Esophagus squamous epithelium (tissue), 5 donors: ENCODE results near the gene TSPYL4. TPM values are rescaled to one million over a fixed set of nuclear protein-coding genes. Genes with fewer than 3 reads are reported as not detected.

Source experiments
- DNase-seq: peaks from one replicate; lab custom pipeline; 2025; lab: John Stamatoyannopoulos, UW
- H3K27ac ChIP-seq, 4 donors: fragments of 200-600 bp; sonication (generic); one replicate each; pipeline ENCODE4 v1.5.1; 2016 to 2019; ENCODE audit warnings: mild to moderate bottlenecking in 1 of 4
- H3K27me3 ChIP-seq, 4 donors: fragments of 200-600 bp; sonication (generic); 1 replicate in 3 of 4; 2 replicates in 1 of 4; pipeline versions ENCODE4 v1.5.1 to v1.6.0; 2017 to 2021; ENCODE audit warnings: antibody characterized with exemption in 1 of 4
- H3K36me3 ChIP-seq, 3 donors: fragments of 200-600 bp; sonication (generic); one replicate each; pipeline ENCODE4 v1.5.1; 2016 to 2019
- H3K4me1 ChIP-seq, 3 donors: fragments of 200-600 bp; sonication (generic); one replicate each; pipeline ENCODE4 v1.5.1; 2017 to 2019
- H3K4me3 ChIP-seq, 4 donors: fragments of 200-600 bp; sonication (generic); 1 replicate in 3 of 4; 2 replicates in 1 of 4; pipeline ENCODE4 v1.5.1; 2016 to 2019; ENCODE audit warnings: mild to moderate bottlenecking in 2 of 4, moderate library complexity in 1 of 4
- H3K9me3 ChIP-seq, 3 donors: fragments of 200-600 bp; sonication (generic); one replicate each; pipeline ENCODE4 v1.5.1; 2016 to 2019
- CTCF ChIP-seq, 6 experiments: fragments of 450-650 bp in 4 of 6; fragments of 200-600 bp in 2 of 6; sonication (generic) in 2 of 6; IDR thresholded peaks; one replicate each; pipeline ENCODE4 v1.5.1; 2016 to 2019; ENCODE audit warnings: antibody characterized with exemption in 6 of 6, mild to moderate bottlenecking in 4 of 6, moderate library complexity in 4 of 6
- POLR2A ChIP-seq, 4 donors: fragments of 450-650 bp; IDR thresholded peaks; one replicate each; pipeline ENCODE4 v1.6.1; 2017; ENCODE audit warnings: antibody characterized with exemption in 4 of 4, mild to moderate bottlenecking in 4 of 4, moderate library complexity in 3 of 4
- WGBS, 2 donors: methylation state at CpG; one replicate each; pipeline ENCODE4 v1.1.5; 2018; 5-methylcytosine and 5-hydroxymethylcytosine counted together
- intact Hi-C: fragments of 100-400 bp; cut with DNase I; formaldehyde crosslinking; loops from one replicate; pipeline ENCODE4 v1.15.0; 2022
- total RNA-seq, 4 donors: library from RNA; depleted of rRNA; stranded (reverse); fragments of >200 nt; gene quantifications; one replicate each; pipeline ENCODE4 v1.1.0, GENCODE V29; 2016
- donor health status: DM: yes; HTN: yes; CAD: no.

The TSPYL4 gene
- total RNA-seq, 4 donors from 2014 or later: 2.8 to 11.8 (median 6.3) TPM

DNA sequence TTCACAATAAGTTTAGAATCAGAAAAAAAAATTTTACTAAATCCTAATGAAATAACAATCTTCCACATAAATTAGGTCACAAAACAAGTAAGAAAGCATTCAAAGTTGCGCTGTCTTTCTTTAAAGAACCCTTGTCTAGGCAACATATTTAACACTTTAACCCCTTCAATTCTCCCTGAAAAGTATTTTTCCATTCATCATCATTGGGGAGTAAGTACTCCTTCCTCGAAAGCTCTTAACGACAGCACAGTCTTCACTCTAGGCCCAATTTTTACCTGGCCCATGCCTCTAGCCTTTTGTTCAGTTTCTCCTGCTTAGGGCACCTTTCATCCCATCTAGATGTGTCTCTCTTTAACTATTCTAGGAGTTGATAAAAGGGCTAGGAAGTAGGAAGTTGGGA is 23.2 kb upstream of the TSPYL4 start:
- H3K4me3 ChIP-seq: peak overlapping the region; percentile 72 to 86 (median 82)
- peaks cover 19 to 64% (median 28%) of the 10 kb centered on the region in 3 donors for H3K4me1 ChIP-seq
- no peaks in the 10 kb centered on the region for H3K9me3 ChIP-seq
- intact Hi-C loops: no loop called here
- TF ChIP-seq POLR2A (IDR thresholded peaks at IDR 0.05): no peak
- DNase-seq: no peak
- H3K27me3 ChIP-seq: no peaks in the 10 kb centered on the region
- H3K36me3 ChIP-seq: peaks cover 0 to 33% (median 4%) of the 10 kb centered on the region in 3 donors
- H3K27ac ChIP-seq: peak overlapping the region in 3 of 4 donors; percentile 23 to 99 (median 98)
- 14 to 24% methylated on average over 3 of the region's 3 CpGs for WGBS, 2 donors

- Histone ChIP-seq H3K27me3 (no peaks in the 10 kb centered on the region), H3K4me1 (peaks cover 0 to 44% (median 12%) of the 10 kb centered on the region in 3 donors), H3K27ac (no peak overlapping the region), H3K36me3 (peaks cover 0 to 52% (median 4%) of the 10 kb centered on the region in 3 donors), H3K9me3 (no peaks in the 10 kb centered on the region), H3K4me3 (no peak overlapping the region)
- no peak for TF ChIP-seq CTCF (IDR thresholded peaks at IDR 0.05)
- TF ChIP-seq POLR2A (IDR thresholded peaks at IDR 0.05): no peak
- intact Hi-C loops: no loop called here
- DNase-seq: no peak
- 33 to 42% methylated on average over 2 of the region's 2 CpGs for WGBS, 2 donors
Measured at GRCh38 chr6:116271149-116271708, 17.4 kb upstream of the TSPYL4 start.

DNA sequence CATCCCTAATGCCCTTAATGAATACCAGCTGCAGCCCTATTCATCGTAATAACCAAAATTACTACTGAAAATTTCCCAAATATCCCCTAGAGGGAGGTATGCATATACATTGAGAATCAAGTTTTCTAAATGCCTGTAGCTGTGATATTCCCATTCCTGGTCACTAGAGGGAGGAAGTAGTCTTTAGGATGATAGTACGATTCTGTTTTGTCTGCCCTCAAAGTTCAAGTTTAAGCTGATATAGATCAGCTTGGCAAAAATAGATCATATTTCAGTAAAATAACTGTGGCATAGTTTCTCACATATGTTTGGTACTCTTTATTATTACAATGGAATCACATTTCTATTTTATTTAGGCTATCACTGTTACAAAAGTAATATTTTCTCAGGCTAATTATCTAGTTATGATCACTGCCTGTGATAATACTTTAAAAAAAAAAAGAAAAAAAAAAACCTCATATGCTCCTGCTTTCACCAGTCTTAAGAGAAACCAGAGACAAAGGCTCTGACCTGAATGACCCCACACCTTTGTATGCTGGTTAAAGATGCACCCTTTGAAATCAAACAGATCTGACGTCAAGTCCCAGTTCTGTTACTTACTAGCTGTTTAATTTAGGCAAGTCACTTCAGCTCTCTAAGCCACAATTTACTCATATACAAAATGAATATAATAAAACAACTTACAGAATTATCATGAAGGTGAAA is 14.9 kb upstream of the TSPYL4 start:
- TF ChIP-seq POLR2A (IDR thresholded peaks at IDR 0.05) (no peak), CTCF (IDR thresholded peaks at IDR 0.05) (peak; percentile 58 to 94 (median 68))
- H3K36me3 ChIP-seq: peaks cover 0 to 43% (median 0%) of the 10 kb centered on the region in 3 donors
- no peak overlapping the region for H3K4me3 ChIP-seq
- H3K9me3 ChIP-seq: no peaks in the 10 kb centered on the region
- WGBS, 2 donors: 31 to 34% methylated on average over 3 of the region's 3 CpGs
- no peak for DNase-seq
- H3K4me1 ChIP-seq: peaks cover 0 to 37% (median 0%) of the 10 kb centered on the region in 3 donors
- intact Hi-C loops: no loop called here
- H3K27ac ChIP-seq: no peak overlapping the region
- H3K27me3 ChIP-seq: no peaks in the 10 kb centered on the region

DNA sequence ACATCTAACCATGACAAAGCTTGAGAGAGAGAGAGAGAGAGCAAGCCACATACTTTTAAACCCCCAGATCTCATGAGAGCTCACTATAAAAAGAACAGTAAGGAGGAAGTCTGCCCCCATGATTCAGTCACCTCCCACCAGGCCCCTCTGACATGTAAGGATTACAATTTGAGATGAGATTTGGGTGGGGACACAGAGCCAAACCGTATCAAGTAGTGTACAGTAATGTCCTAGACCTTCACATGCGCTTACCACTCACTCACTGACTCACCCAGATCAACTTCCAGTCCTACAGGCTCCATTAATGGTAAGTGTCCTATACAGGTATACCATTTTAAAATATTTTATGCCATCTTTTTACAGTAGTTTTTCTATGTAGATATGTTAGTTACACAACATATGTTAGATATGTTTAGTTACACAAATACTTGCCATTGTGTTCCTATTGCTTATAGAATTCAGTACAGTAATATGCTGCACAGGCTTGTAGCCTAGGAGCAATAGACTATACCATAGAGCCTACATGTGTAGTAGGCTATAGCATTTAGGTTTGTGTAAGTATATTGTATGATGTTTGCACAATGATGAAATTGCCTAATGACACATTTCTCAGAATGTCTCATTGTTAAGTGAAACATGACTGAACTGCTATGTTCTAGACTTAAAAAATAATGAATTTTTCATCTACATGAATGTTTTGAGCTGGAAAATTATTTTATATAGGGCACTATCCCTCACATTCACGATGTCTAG is 14.1 kb upstream of the TSPYL4 start:
- intact Hi-C loops: no loop called here
- Histone ChIP-seq H3K36me3 (peaks cover 0 to 35% (median 0%) of the 10 kb centered on the region in 3 donors), H3K4me3 (no peak overlapping the region), H3K27ac (no peak overlapping the region), H3K4me1 (peaks cover 0 to 37% (median 0%) of the 10 kb centered on the region in 3 donors), H3K27me3 (no peaks in the 10 kb centered on the region), H3K9me3 (peaks cover 0 to 6% (median 0%) of the 10 kb centered on the region in 3 donors)
- no peak for DNase-seq
- 41 to 43% methylated on average over 3 of the region's 3 CpGs for WGBS, 2 donors
- TF ChIP-seq POLR2A (IDR thresholded peaks at IDR 0.05) (no peak), CTCF (IDR thresholded peaks at IDR 0.05) (no peak)

GRCh38 chr6:116266803-116267202 is 12.9 kb upstream of the TSPYL4 start:
- Histone ChIP-seq H3K27me3 (no peaks in the 10 kb centered on the region), H3K36me3 (peaks cover 0 to 24% (median 0%) of the 10 kb centered on the region in 3 donors), H3K4me1 (peaks cover 0 to 37% (median 0%) of the 10 kb centered on the region in 3 donors), H3K4me3 (no peak overlapping the region), H3K9me3 (peaks cover 0 to 7% (median 0%) of the 10 kb centered on the region in 3 donors), H3K27ac (no peak overlapping the region)
- TF ChIP-seq POLR2A (IDR thresholded peaks at IDR 0.05) (no peak), CTCF (IDR thresholded peaks at IDR 0.05) (no peak)
- DNase-seq: no peak
- intact Hi-C loops: no loop called here
